Neural cell (in vitro differentiated cells): Measurements from ENCODE around the gene PGAP3. TPM values are rescaled to one million over a fixed set of nuclear protein-coding genes. Genes with fewer than 3 reads are reported as not detected.

Experiments
- H2AFZ ChIP-seq: fragments of 200-600, 300-800 bp; sonication (generic), shearing (Covaris generic); 2 replicates; pipeline ENCODE4 v1.6.0; 2014; ENCODE audit warnings: low read depth, mild to moderate bottlenecking, antibody characterized with exemption, low read length, moderate library complexity
- H3F3A ChIP-seq: fragments of 200-600 bp; shearing (Covaris generic); 2 replicates; pipeline ENCODE4 v1.6.1; 2016; ENCODE audit warnings: mild to moderate bottlenecking, moderate library complexity, mixed read lengths, antibody characterized with exemption, low read length; ENCODE audit not compliant: insufficient read depth, poor library complexity, severe bottlenecking
- H3K27ac ChIP-seq: fragments of 200-600, 300-800 bp; sonication (generic), shearing (Covaris generic); 2 replicates; pipeline ENCODE4 v1.5.1; 2014; ENCODE audit warnings: mild to moderate bottlenecking, low read length, moderate library complexity
- H3K27me3 ChIP-seq: fragments of 300-800, 200-600 bp; sonication (generic), shearing (Covaris generic); 2 replicates; pipeline ENCODE4 v1.6.0; 2014; ENCODE audit warnings: mild to moderate bottlenecking, low read depth, low read length, moderate library complexity; ENCODE audit not compliant: insufficient read depth
- H3K36me3 ChIP-seq: fragments of 300-800, 200-600 bp; sonication (generic), shearing (Covaris generic); 2 replicates; pipeline ENCODE4 v1.5.1; 2014; ENCODE audit warnings: mild to moderate bottlenecking, antibody characterized with exemption, low read length, moderate library complexity; ENCODE audit not compliant: insufficient read depth
- H3K4me2 ChIP-seq: fragments of 300-800, 200-600 bp; sonication (generic), shearing (Covaris generic); 2 replicates; pipeline ENCODE4 v1.6.0; 2014; ENCODE audit warnings: mild to moderate bottlenecking, low read length
- H3K4me3 ChIP-seq: fragments of 300-800, 200-600 bp; sonication (generic), shearing (Covaris generic); 2 replicates; pipeline ENCODE4 v1.5.1; 2014; ENCODE audit warnings: mild to moderate bottlenecking, low read length, moderate library complexity
- H3K79me2 ChIP-seq: fragments of 200-600 bp; shearing (Covaris generic); replicated peaks from 2 replicates; pipeline ENCODE4 v1.6.0; 2014; ENCODE audit warnings: mild to moderate bottlenecking, low read length, moderate library complexity; ENCODE audit not compliant: insufficient read depth
- H3K9ac ChIP-seq: fragments of 300-800, 200-600 bp; sonication (generic), shearing (Covaris generic); 2 replicates; pipeline ENCODE4 v1.6.1; 2016; ENCODE audit warnings: mild to moderate bottlenecking, low read length, mixed read lengths
- H3K9me2 ChIP-seq: fragments of 200-600 bp; shearing (Covaris generic); 2 replicates; pipeline ENCODE4 v1.6.1; 2016; ENCODE audit warnings: mild to moderate bottlenecking, low read length, mixed read lengths; ENCODE audit not compliant: insufficient read depth
- H3K9me3 ChIP-seq: fragments of 200-600, 300-800 bp; sonication (generic), shearing (Covaris generic); 2 replicates; pipeline ENCODE4 v1.6.1; 2016; ENCODE audit warnings: mild to moderate bottlenecking, mixed run types, low read length, moderate library complexity, mixed read lengths
- H4K20me1 ChIP-seq: fragments of 200-600 bp; shearing (Covaris generic); 2 replicates; pipeline ENCODE4 v1.6.1; 2016; ENCODE audit warnings: mild to moderate bottlenecking, mixed run types; ENCODE audit not compliant: insufficient read depth
- EP300 ChIP-seq: fragments of 450-650 bp; conservative IDR thresholded peaks from 2 replicates; pipeline ENCODE4 v1.6.1; 2014; ENCODE audit warnings: antibody characterized with exemption, mild to moderate bottlenecking, moderate library complexity; ENCODE audit not compliant: poor library complexity, severe bottlenecking
- EZH2 ChIP-seq: fragments of 200-600, 300-800 bp; shearing (Covaris generic), sonication (generic); IDR thresholded peaks from 2 replicates; pipeline ENCODE4 v1.6.1; 2014; ENCODE audit warnings: antibody characterized with exemption, low read length, borderline replicate concordance, mild to moderate bottlenecking; ENCODE audit not compliant: insufficient read depth, poor library complexity, severe bottlenecking
- MXI1 ChIP-seq: fragments of 450-650 bp; conservative IDR thresholded peaks from 2 replicates; pipeline ENCODE4 v1.6.1; 2014; ENCODE audit warnings: antibody characterized with exemption, mild to moderate bottlenecking; ENCODE audit not compliant: poor library complexity, severe bottlenecking
- POLR2AphosphoS5 ChIP-seq: IDR thresholded peaks from 2 replicates; pipeline ENCODE4 v1.6.1; 2012
- RAD21 ChIP-seq: fragments of 450-650 bp; conservative IDR thresholded peaks from 2 replicates; pipeline ENCODE4 v1.6.1; 2014; ENCODE audit warnings: antibody characterized with exemption, mild to moderate bottlenecking, moderate library complexity
- SMC3 ChIP-seq: fragments of 450-650 bp; conservative IDR thresholded peaks from 2 replicates; pipeline ENCODE4 v1.6.1; 2014; ENCODE audit warnings: antibody characterized with exemption, mild to moderate bottlenecking, moderate library complexity; ENCODE audit not compliant: poor library complexity
- TAF1 ChIP-seq: IDR thresholded peaks from 2 replicates; pipeline ENCODE4 v1.6.1; 2012; ENCODE audit warnings: low read depth
- polyA plus RNA-seq: library from polyadenylated mRNA; depleted of rRNA; stranded (reverse); fragments of >200 nt; gene quantifications from 2 replicates; pipeline ENCODE4 v1.2.3, GENCODE V29; 2014
- TF ChIP-seq, protein P1 (sequence below): IDR thresholded peaks from 2 replicates; pipeline ENCODE4 v1.6.1; 2012; ENCODE audit warnings: borderline replicate concordance
- TF ChIP-seq, protein P2 (sequence below): fragments of 450-650 bp; IDR thresholded peaks from 2 replicates; pipeline ENCODE4 v1.5.1; 2014; ENCODE audit warnings: antibody characterized with exemption, mild to moderate bottlenecking, moderate library complexity; ENCODE audit not compliant: poor library complexity, severe bottlenecking

The PGAP3 gene
- polyA plus RNA-seq, 1 donor from 2014 or later = 27.2 TPM

DNA sequence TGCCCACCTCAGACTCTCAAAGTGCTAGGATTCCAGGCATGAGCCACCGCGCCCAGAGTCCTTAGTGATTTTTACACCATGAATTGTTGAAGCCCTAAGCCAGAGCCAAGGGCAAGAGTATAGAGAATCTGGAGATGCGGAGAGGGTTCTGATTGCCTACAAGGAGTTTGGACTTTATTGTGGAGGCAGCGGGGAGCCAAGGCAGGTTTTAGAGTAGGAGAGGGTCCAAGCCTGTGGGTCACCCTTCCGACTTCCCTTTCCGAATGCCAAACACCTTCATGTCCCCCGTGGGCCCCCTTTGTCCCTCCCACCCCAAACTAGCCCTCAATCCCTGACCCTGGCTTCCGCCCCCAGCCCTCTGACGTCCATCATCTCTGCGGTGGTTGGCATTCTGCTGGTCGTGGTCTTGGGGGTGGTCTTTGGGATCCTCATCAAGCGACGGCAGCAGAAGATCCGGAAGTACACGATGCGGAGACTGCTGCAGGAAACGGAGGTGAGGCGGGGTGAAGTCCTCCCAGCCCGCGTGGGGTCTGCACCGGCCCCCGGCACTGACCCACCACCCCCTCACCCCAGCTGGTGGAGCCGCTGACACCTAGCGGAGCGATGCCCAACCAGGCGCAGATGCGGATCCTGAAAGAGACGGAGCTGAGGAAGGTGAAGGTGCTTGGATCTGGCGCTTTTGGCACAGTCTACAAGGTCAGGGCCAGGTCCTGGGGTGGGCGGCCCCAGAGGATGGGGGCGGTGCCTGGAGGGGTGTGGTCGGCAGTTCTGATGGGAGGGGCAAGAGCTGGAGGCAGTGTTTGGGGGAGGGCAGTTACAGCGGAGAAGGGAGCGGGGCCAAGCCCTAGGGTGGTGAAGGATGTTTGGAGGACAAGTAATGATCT, 35.4 kb upstream of the PGAP3 start:
- no peak overlapping the region for H3K4me3 ChIP-seq
- no peaks in the 10 kb centered on the region for H3K36me3 ChIP-seq
- H3K27ac ChIP-seq = no peak overlapping the region
- no peaks in the 10 kb centered on the region for H4K20me1 ChIP-seq
- H3K79me2 ChIP-seq = no peaks in the 10 kb centered on the region
- no peak overlapping the region for H2AFZ ChIP-seq
- H3K9me3 ChIP-seq = no peaks in the 10 kb centered on the region
- H3K27me3 ChIP-seq = no peaks in the 10 kb centered on the region
- TF ChIP-seq EZH2 (no peak), RAD21 (no peak), POLR2AphosphoS5 (no peak), MXI1 (no peak), SMC3 (no peak), TAF1 (no peak), EP300 (no peak)
- TF ChIP-seq, protein P1, sequence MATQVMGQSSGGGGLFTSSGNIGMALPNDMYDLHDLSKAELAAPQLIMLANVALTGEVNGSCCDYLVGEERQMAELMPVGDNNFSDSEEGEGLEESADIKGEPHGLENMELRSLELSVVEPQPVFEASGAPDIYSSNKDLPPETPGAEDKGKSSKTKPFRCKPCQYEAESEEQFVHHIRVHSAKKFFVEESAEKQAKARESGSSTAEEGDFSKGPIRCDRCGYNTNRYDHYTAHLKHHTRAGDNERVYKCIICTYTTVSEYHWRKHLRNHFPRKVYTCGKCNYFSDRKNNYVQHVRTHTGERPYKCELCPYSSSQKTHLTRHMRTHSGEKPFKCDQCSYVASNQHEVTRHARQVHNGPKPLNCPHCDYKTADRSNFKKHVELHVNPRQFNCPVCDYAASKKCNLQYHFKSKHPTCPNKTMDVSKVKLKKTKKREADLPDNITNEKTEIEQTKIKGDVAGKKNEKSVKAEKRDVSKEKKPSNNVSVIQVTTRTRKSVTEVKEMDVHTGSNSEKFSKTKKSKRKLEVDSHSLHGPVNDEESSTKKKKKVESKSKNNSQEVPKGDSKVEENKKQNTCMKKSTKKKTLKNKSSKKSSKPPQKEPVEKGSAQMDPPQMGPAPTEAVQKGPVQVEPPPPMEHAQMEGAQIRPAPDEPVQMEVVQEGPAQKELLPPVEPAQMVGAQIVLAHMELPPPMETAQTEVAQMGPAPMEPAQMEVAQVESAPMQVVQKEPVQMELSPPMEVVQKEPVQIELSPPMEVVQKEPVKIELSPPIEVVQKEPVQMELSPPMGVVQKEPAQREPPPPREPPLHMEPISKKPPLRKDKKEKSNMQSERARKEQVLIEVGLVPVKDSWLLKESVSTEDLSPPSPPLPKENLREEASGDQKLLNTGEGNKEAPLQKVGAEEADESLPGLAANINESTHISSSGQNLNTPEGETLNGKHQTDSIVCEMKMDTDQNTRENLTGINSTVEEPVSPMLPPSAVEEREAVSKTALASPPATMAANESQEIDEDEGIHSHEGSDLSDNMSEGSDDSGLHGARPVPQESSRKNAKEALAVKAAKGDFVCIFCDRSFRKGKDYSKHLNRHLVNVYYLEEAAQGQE = no peak
- TF ChIP-seq, protein P2, sequence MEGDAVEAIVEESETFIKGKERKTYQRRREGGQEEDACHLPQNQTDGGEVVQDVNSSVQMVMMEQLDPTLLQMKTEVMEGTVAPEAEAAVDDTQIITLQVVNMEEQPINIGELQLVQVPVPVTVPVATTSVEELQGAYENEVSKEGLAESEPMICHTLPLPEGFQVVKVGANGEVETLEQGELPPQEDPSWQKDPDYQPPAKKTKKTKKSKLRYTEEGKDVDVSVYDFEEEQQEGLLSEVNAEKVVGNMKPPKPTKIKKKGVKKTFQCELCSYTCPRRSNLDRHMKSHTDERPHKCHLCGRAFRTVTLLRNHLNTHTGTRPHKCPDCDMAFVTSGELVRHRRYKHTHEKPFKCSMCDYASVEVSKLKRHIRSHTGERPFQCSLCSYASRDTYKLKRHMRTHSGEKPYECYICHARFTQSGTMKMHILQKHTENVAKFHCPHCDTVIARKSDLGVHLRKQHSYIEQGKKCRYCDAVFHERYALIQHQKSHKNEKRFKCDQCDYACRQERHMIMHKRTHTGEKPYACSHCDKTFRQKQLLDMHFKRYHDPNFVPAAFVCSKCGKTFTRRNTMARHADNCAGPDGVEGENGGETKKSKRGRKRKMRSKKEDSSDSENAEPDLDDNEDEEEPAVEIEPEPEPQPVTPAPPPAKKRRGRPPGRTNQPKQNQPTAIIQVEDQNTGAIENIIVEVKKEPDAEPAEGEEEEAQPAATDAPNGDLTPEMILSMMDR = no peak
- no peaks in the 10 kb centered on the region for H3F3A ChIP-seq
- no peaks in the 10 kb centered on the region for H3K9me2 ChIP-seq
- no peak overlapping the region for H3K4me2 ChIP-seq
- no peak overlapping the region for H3K9ac ChIP-seq

DNA sequence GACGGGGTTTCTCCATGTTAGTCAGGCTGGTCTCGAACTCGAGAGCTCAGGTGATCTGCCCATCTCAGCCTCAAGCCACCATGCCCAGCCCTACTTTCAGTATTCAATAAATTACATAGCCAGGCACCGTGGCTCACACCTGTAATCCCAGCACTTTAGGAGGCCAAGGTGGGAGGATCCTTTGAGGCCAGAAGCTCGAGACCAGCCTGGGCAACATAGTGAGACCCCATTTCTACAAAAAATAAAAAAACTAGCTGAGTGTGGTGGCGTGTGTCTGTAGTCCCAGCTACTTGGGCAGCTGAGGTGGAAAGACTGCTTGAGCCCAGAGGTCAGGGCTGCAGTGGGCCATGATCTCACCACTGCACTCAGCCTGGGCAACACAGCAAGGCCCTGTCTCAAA, 34.2 kb upstream of the PGAP3 start:
- H2AFZ ChIP-seq = no peak overlapping the region
- no peaks in the 10 kb centered on the region for H4K20me1 ChIP-seq
- no peak overlapping the region for H3K9ac ChIP-seq
- H3K27ac ChIP-seq = no peak overlapping the region
- no peak overlapping the region for H3K4me2 ChIP-seq
- H3F3A ChIP-seq = no peaks in the 10 kb centered on the region
- no peaks in the 10 kb centered on the region for H3K36me3 ChIP-seq
- TF ChIP-seq, protein P1 = no peak
- TF ChIP-seq RAD21 (no peak), EZH2 (no peak), SMC3 (no peak), MXI1 (no peak), POLR2AphosphoS5 (no peak), TAF1 (no peak), EP300 (no peak)
- TF ChIP-seq, protein P2 = no peak
- H3K9me3 ChIP-seq = no peaks in the 10 kb centered on the region
- no peaks in the 10 kb centered on the region for H3K9me2 ChIP-seq
- no peak overlapping the region for H3K4me3 ChIP-seq
- H3K27me3 ChIP-seq = no peaks in the 10 kb centered on the region
- H3K79me2 ChIP-seq = no peaks in the 10 kb centered on the region
